SK-N-MC (cell line): ENCODE data around the gene COPS6.

Experiments used
- EZH2 ChIP-seq: fragments of 200-600 bp; sonication (generic); IDR thresholded peaks from one replicate; pipeline ENCODE4 v1.6.1; 2017; ENCODE audit warnings: antibody characterized with exemption
- POLR2AphosphoS5 ChIP-seq: IDR thresholded peaks from 2 replicates; pipeline ENCODE4 v1.6.1; 2012; ENCODE audit warnings: mild to moderate bottlenecking, low read depth, low read length, borderline replicate concordance

- no peak for TF ChIP-seq POLR2AphosphoS5
- no peak for TF ChIP-seq EZH2
These were observed 2.0 kb downstream of the COPS6 start for GRCh38 chr7:100090527-100091410.
